Measurements from ENCODE around the gene CHST11. TPM values are rescaled to one million over a fixed set of nuclear protein-coding genes. Genes with fewer than 3 reads are reported as not detected.

The CHST11 gene
- total RNA-seq, 4 donors from 2014 or later = 5.7 to 15.7 (median 7.1) TPM

- intact Hi-C loops (cut with DNase I) = no loop called here
These were observed 198.2 kb downstream of the CHST11 start for GRCh38 chr12:104654665-104655609.

GRCh38 chr12:104656383-104656782, 199.6 kb downstream of the CHST11 start:
- no peak for DNase-seq (ENCODE audit: extremely low spot score)
- Histone ChIP-seq H3K27me3 (no peaks in the 10 kb centered on the region), H3K4me1 (no peaks in the 10 kb centered on the region), H3K9me3 (no peaks in the 10 kb centered on the region), H3K27ac (replicated peaks in 1 of 4) (no peak overlapping the region), H3K4me3 (no peak overlapping the region), H3K36me3 (no peaks in the 10 kb centered on the region)
- no peak for TF ChIP-seq EP300 (IDR thresholded peaks at IDR 0.05)
- no peak for TF ChIP-seq POLR2AphosphoS5 (IDR thresholded peaks at IDR 0.05)
- TF ChIP-seq POLR2A (IDR thresholded peaks at IDR 0.05; ENCODE audit: low read depth) = no peak
- intact Hi-C loops (cut with DNase I) = no loop called here
- WGBS = 95% methylated on average over 4 of the region's 10 CpGs

More at GRCh38 chr12:104654665-104655609, 198.2 kb downstream of the CHST11 start:
- TF ChIP-seq CTCF (IDR thresholded peaks at IDR 0.05) = no peak
- TF ChIP-seq POLR2AphosphoS5 (IDR thresholded peaks at IDR 0.05) = no peak
- no peak for TF ChIP-seq POLR2A (IDR thresholded peaks at IDR 0.05; ENCODE audit: low read depth)
- TF ChIP-seq EP300 (IDR thresholded peaks at IDR 0.05) = no peak
- Histone ChIP-seq H3K27me3 (no peaks in the 10 kb centered on the region), H3K4me3 (no peak overlapping the region), H3K9me3 (no peaks in the 10 kb centered on the region), H3K4me1 (peaks cover 0 to 2% (median 0%) of the 10 kb centered on the region in 4 donors), H3K36me3 (no peaks in the 10 kb centered on the region), H3K27ac (replicated peaks in 1 of 4) (no peak overlapping the region)
- 94% methylated on average over 16 of the region's 16 CpGs for WGBS
- no peak for DNase-seq (ENCODE audit: extremely low spot score)

DNA sequence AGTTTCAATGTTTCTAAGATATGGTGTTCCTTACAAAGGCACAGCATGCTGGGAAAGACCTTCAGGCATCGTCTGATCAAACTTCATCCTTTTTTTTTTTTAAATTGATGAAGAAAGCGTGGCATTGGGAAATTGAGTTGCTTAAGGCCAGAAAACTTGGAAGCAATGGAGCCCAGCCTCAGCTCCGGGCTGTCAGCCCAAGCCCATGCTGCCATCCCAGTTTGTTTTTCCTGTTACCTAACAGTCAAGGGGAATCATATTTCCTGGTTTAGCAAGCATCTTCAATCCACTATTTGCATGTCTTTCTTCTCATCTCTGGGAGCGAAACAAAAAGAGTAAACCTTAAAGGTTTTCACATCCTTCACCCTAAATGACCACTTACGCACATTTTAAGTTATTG, 200.2 kb downstream of the CHST11 start:
- TF ChIP-seq CTCF (IDR thresholded peaks at IDR 0.05) (no peak), POLR2AphosphoS5 (IDR thresholded peaks at IDR 0.05) (no peak), EP300 (IDR thresholded peaks at IDR 0.05) (no peak), POLR2A (IDR thresholded peaks at IDR 0.05; ENCODE audit: low read depth) (no peak)
- Histone ChIP-seq H3K4me1 (no peaks in the 10 kb centered on the region), H3K4me3 (no peak overlapping the region), H3K9me3 (no peaks in the 10 kb centered on the region), H3K27ac (replicated peaks in 1 of 4) (no peak overlapping the region), H3K27me3 (no peaks in the 10 kb centered on the region), H3K36me3 (no peaks in the 10 kb centered on the region)
- no peak for DNase-seq (ENCODE audit: extremely low spot score)
- WGBS = 78% methylated on average over 5 of the region's 5 CpGs
- intact Hi-C loops (cut with DNase I) = no loop called here

DNA sequence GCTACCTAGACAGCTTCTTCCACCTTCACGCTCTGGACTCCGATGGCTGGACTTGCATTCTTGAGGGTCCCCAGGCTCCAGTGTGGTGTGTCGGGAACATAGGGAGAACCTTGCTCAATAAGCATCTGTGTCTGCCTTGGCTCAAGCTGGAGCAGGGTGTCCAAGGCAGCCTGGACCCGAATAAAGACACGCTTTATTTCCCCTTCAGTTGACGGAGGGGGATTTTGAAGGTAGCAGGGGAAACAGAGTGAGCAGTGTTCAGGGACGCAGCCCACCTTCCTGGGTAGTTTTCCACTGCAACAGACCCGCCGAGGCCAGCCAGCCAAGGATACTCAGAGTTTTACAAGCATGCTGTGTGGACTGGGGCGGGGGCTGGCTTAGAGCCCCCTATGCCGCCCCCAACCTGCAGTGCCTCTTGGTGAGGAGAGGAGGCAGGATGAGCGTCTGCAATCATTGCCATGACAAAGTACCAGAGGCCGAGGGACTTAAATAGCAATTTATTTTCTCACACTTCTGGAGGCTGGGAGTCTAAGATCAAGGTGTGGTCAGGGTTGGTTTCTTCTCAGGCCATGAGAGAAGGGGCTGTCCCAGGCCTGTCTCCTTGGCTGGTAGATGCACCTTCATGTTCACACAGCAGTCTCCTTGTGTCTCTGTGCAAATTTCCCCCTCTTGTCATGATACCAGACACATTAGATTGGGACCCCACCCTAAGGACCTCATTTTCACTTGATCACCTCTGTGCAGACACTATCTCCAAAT, 201.2 kb downstream of the CHST11 start:
- H3K4me1 ChIP-seq = no peaks in the 10 kb centered on the region
- no peaks in the 10 kb centered on the region for H3K9me3 ChIP-seq
- TF ChIP-seq CTCF (IDR thresholded peaks at IDR 0.05) (no peak), EP300 (IDR thresholded peaks at IDR 0.05) (no peak), POLR2A (IDR thresholded peaks at IDR 0.05; ENCODE audit: low read depth) (no peak), POLR2AphosphoS5 (IDR thresholded peaks at IDR 0.05) (no peak)
- WGBS = 80% methylated on average over 13 of the region's 13 CpGs
- no peak overlapping the region for H3K27ac ChIP-seq (replicated peaks in 1 of 4)
- intact Hi-C loops (cut with DNase I) = no loop called here
- H3K36me3 ChIP-seq = no peaks in the 10 kb centered on the region
- no peak for DNase-seq (ENCODE audit: extremely low spot score)
- no peaks in the 10 kb centered on the region for H3K27me3 ChIP-seq
- no peak overlapping the region for H3K4me3 ChIP-seq

DNA sequence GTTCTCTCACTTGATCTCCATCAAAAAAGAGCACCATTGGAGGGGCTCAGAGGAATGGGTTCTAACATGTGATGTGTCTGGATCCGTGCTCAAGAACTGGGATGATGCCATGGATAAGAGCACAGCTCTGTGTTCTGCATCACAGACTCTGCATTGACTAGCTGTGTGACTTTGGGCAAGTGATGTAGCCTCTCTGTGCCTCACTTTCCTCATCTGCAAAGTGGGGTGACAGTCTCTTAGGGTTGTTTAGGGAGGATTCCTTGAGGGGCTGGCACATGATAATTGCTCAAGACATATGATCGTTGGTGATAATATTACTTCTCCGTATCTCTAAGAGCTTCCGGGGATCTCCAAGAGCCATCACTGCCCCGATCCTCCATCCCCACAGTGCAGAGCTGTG, 202.3 kb downstream of the CHST11 start:
- Histone ChIP-seq H3K27me3 (no peaks in the 10 kb centered on the region), H3K4me3 (no peak overlapping the region), H3K36me3 (no peaks in the 10 kb centered on the region), H3K9me3 (no peaks in the 10 kb centered on the region), H3K27ac (replicated peaks in 1 of 4) (no peak overlapping the region), H3K4me1 (peaks cover 0 to 2% (median 0%) of the 10 kb centered on the region in 4 donors)
- intact Hi-C loops (cut with DNase I) = no loop called here
- DNase-seq (ENCODE audit: extremely low spot score) = no peak
- TF ChIP-seq EP300 (IDR thresholded peaks at IDR 0.05) (no peak), CTCF (IDR thresholded peaks at IDR 0.05) (no peak), POLR2AphosphoS5 (IDR thresholded peaks at IDR 0.05) (no peak), POLR2A (IDR thresholded peaks at IDR 0.05; ENCODE audit: low read depth) (no peak)
- 97% methylated on average over 5 of the region's 5 CpGs for whole genome bisulfite sequencing

Measured in esophagus muscularis mucosa (tissue), 4 donors.